ENCODE data around the gene C2orf68. TPM values are rescaled to one million over a fixed set of nuclear protein-coding genes. Genes with fewer than 3 reads are reported as not detected.

C2orf68 gene
- total RNA-seq, 1 experiment from 2014 or later = 69.6 TPM

DNA sequence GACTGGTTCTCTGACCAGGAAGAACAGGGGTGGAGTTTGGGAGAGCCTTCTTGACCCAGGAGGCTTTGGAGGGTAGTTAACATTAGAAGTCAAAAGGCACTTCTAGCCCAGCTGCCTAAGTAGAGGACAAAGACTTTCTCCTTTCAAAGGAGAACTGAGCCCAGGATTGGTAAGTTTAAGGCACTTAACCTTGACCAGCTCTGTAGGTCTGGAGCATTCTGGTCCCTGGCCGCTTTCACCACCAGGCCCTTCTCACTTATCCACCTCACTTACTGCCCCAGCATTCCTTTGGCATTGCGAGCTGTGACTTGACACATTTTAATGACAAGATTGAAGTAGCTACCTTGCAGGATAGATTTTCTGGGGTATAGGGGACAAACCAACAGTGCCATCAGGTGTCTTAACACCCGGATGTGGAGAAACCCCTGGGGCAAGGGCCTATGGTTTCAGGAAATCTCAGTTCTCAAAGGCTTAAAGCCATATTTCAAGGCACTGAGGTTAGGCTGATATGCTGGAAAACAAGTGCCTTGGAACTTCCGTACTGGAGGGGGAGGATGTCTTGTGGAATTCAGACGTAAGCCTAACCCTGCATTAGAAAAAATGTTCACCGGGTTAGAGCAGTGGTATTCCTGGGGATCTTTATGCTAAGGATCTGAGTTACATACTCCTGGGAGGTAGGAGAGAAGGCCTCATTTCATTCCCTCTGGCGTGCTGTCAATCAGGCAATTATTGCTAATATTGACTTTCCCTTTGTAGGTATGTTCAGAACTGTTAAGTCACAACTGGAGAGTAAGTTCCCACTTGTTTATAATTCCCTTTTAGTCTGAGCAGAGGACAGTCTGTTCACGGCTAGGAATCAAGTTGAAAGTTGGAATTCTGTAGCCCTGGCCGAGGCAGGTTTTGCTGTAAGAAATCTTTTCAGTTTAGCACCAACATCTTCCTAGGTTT is 4.3 kb downstream of the C2orf68 start (continued):
- TF ChIP-seq, protein P1, sequence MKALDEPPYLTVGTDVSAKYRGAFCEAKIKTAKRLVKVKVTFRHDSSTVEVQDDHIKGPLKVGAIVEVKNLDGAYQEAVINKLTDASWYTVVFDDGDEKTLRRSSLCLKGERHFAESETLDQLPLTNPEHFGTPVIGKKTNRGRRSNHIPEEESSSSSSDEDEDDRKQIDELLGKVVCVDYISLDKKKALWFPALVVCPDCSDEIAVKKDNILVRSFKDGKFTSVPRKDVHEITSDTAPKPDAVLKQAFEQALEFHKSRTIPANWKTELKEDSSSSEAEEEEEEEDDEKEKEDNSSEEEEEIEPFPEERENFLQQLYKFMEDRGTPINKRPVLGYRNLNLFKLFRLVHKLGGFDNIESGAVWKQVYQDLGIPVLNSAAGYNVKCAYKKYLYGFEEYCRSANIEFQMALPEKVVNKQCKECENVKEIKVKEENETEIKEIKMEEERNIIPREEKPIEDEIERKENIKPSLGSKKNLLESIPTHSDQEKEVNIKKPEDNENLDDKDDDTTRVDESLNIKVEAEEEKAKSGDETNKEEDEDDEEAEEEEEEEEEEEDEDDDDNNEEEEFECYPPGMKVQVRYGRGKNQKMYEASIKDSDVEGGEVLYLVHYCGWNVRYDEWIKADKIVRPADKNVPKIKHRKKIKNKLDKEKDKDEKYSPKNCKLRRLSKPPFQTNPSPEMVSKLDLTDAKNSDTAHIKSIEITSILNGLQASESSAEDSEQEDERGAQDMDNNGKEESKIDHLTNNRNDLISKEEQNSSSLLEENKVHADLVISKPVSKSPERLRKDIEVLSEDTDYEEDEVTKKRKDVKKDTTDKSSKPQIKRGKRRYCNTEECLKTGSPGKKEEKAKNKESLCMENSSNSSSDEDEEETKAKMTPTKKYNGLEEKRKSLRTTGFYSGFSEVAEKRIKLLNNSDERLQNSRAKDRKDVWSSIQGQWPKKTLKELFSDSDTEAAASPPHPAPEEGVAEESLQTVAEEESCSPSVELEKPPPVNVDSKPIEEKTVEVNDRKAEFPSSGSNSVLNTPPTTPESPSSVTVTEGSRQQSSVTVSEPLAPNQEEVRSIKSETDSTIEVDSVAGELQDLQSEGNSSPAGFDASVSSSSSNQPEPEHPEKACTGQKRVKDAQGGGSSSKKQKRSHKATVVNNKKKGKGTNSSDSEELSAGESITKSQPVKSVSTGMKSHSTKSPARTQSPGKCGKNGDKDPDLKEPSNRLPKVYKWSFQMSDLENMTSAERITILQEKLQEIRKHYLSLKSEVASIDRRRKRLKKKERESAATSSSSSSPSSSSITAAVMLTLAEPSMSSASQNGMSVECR (CRISPR knock-in tag; IDR thresholded peaks at IDR 0.05; ENCODE audit: borderline replicate concordance) = no peak
- TF ChIP-seq ZNF219 (CRISPR knock-in tag; IDR thresholded peaks at IDR 0.05; ENCODE audit: borderline replicate concordance) (no peak), NFYB (CRISPR knock-in tag; conservative IDR thresholded peaks at IDR 0.05; ENCODE audit: low read depth) (no peak), NR3C1 (CRISPR knock-in tag; conservative IDR thresholded peaks at IDR 0.05; ENCODE audit: low read depth) (no peak), NR1H2 (CRISPR knock-in tag; IDR thresholded peaks at IDR 0.05) (no peak)
- TF ChIP-seq, protein P2, sequence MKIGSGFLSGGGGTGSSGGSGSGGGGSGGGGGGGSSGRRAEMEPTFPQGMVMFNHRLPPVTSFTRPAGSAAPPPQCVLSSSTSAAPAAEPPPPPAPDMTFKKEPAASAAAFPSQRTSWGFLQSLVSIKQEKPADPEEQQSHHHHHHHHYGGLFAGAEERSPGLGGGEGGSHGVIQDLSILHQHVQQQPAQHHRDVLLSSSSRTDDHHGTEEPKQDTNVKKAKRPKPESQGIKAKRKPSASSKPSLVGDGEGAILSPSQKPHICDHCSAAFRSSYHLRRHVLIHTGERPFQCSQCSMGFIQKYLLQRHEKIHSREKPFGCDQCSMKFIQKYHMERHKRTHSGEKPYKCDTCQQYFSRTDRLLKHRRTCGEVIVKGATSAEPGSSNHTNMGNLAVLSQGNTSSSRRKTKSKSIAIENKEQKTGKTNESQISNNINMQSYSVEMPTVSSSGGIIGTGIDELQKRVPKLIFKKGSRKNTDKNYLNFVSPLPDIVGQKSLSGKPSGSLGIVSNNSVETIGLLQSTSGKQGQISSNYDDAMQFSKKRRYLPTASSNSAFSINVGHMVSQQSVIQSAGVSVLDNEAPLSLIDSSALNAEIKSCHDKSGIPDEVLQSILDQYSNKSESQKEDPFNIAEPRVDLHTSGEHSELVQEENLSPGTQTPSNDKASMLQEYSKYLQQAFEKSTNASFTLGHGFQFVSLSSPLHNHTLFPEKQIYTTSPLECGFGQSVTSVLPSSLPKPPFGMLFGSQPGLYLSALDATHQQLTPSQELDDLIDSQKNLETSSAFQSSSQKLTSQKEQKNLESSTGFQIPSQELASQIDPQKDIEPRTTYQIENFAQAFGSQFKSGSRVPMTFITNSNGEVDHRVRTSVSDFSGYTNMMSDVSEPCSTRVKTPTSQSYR (CRISPR knock-in tag; IDR thresholded peaks at IDR 0.05) = no peak
- TF ChIP-seq, protein P3, sequence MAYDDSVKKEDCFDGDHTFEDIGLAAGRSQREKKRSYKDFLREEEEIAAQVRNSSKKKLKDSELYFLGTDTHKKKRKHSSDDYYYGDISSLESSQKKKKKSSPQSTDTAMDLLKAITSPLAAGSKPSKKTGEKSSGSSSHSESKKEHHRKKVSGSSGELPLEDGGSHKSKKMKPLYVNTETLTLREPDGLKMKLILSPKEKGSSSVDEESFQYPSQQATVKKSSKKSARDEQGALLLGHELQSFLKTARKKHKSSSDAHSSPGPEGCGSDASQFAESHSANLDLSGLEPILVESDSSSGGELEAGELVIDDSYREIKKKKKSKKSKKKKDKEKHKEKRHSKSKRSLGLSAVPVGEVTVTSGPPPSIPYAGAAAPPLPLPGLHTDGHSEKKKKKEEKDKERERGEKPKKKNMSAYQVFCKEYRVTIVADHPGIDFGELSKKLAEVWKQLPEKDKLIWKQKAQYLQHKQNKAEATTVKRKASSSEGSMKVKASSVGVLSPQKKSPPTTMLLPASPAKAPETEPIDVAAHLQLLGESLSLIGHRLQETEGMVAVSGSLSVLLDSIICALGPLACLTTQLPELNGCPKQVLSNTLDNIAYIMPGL (CRISPR knock-in tag; IDR thresholded peaks at IDR 0.05) = no peak

DNA sequence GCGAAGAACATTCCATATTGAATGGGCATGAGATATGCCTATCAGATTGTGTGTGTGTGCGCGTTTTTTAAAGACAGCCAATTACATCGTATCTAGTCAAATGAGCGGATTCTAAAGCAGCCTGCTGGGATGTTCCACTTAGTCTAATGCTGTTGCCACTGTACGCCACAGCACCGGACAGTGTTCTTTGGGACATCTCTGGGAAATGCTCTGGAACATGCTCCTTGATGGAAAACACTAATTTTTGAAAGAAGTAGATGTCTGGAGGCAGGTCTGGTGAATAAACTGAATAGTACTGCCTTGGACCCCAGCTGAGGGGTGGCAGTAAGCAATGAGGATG is 5.8 kb downstream of the C2orf68 start:
- TF ChIP-seq JUN (CRISPR knock-in tag; IDR thresholded peaks at IDR 0.05) = no peak
- ATAC-seq (no peak), DNase-seq (ENCODE audit: low spot score) (no peak)
- ChIA-PET POLR2A (interaction anchor here (0.6 to 1.0 kb wide), 4 partner anchors 11 to 80 kb away, joined by 3 to 4 read pairs (median 4); no protein-coding TSS in a partner anchor), CTCF (no interaction called here)
- no peak overlapping the region for H3K4me3 Mint-ChIP-seq
- no peaks in the 10 kb centered on the region for H3K27me3 Mint-ChIP-seq (ENCODE audit: low read depth)
- H3K9me3 Mint-ChIP-seq = no peaks in the 10 kb centered on the region
- peaks cover 21% of the 10 kb centered on the region for H3K4me1 Mint-ChIP-seq
- H3K36me3 Mint-ChIP-seq = peaks cover 24% of the 10 kb centered on the region
- peak overlapping the region; percentile 73; the same call in 1 of the 2 replicates for H3K27ac Mint-ChIP-seq

DNA sequence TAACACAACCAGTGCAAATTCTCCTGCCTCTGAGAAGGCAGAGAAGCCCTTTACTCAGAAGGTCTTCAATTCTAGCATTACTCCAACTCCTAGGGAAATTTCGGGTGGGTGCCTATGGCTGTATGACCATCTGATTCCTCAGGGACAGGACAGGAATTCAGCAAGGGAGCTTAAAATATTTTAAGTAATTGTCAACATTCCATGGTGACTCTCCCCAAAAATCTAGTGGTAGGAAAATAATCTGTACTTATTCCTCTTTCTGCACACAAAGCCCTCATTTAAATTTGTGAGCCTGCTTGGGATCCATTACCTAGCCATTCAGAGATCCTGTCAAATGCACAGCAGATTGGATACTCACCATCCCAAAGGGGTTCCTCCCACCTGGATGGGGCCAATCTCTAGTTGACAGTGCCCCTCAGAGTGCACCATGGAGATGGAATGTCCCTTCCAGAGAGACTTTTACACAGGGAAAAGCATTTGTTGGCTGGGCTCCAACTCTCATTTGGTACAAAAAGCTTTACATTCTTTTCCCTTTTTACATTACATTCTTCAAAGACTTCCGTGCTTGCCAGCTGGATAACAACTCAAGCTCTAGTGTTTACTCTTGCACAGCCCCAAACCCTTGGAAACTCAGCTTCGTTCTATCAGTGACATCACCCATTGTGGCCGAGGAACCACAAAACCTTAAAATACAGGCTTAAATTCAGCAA is 6.3 kb downstream of the C2orf68 start:
- peaks cover 24% of the 10 kb centered on the region for H3K36me3 Mint-ChIP-seq
- ChIA-PET CTCF (interaction anchor here (0.9 kb wide), 1 partner anchor 32 kb away, joined by 3 read pairs; no protein-coding TSS in a partner anchor), POLR2A (interaction anchor here (0.6 to 1.6 kb wide), 4 partner anchors 10 to 79 kb away, joined by 3 to 4 read pairs (median 4); partner anchors contain the start of gene RNF181)
- DNase-seq (ENCODE audit: low spot score) = no peak
- H3K4me3 Mint-ChIP-seq = no peak overlapping the region
- H3K9me3 Mint-ChIP-seq = no peaks in the 10 kb centered on the region
- no peaks in the 10 kb centered on the region for H3K27me3 Mint-ChIP-seq (ENCODE audit: low read depth)
- H3K27ac Mint-ChIP-seq = peak overlapping the region; percentile 73
- ATAC-seq = no peak
- H3K4me1 Mint-ChIP-seq = peaks cover 21% of the 10 kb centered on the region
- TF ChIP-seq PRRX2 (CRISPR knock-in tag; IDR thresholded peaks at IDR 0.05) = no peak
- TF ChIP-seq, protein P4, sequence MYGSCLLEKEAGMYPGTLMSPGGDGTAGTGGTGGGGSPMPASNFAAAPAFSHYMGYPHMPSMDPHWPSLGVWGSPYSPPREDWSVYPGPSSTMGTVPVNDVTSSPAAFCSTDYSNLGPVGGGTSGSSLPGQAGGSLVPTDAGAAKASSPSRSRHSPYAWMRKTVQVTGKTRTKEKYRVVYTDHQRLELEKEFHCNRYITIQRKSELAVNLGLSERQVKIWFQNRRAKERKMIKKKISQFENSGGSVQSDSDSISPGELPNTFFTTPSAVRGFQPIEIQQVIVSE (CRISPR knock-in tag; IDR thresholded peaks at IDR 0.05; ENCODE audit: borderline replicate concordance) = no peak
- TF ChIP-seq, protein P5, sequence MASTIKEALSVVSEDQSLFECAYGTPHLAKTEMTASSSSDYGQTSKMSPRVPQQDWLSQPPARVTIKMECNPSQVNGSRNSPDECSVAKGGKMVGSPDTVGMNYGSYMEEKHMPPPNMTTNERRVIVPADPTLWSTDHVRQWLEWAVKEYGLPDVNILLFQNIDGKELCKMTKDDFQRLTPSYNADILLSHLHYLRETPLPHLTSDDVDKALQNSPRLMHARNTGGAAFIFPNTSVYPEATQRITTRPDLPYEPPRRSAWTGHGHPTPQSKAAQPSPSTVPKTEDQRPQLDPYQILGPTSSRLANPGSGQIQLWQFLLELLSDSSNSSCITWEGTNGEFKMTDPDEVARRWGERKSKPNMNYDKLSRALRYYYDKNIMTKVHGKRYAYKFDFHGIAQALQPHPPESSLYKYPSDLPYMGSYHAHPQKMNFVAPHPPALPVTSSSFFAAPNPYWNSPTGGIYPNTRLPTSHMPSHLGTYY (CRISPR knock-in tag; IDR thresholded peaks at IDR 0.05) = no peak
- TF ChIP-seq ZNF396 (CRISPR knock-in tag; IDR thresholded peaks at IDR 0.05; ENCODE audit: borderline replicate concordance) = no peak
- TF ChIP-seq, protein P6, sequence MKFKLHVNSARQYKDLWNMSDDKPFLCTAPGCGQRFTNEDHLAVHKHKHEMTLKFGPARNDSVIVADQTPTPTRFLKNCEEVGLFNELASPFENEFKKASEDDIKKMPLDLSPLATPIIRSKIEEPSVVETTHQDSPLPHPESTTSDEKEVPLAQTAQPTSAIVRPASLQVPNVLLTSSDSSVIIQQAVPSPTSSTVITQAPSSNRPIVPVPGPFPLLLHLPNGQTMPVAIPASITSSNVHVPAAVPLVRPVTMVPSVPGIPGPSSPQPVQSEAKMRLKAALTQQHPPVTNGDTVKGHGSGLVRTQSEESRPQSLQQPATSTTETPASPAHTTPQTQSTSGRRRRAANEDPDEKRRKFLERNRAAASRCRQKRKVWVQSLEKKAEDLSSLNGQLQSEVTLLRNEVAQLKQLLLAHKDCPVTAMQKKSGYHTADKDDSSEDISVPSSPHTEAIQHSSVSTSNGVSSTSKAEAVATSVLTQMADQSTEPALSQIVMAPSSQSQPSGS (CRISPR knock-in tag; IDR thresholded peaks at IDR 0.05; ENCODE audit: borderline replicate concordance, low read depth) = no peak
- TF ChIP-seq, protein P7, sequence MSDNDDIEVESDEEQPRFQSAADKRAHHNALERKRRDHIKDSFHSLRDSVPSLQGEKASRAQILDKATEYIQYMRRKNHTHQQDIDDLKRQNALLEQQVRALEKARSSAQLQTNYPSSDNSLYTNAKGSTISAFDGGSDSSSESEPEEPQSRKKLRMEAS (CRISPR knock-in tag; IDR thresholded peaks at IDR 0.05) = no peak
- no peak for TF ChIP-seq FOXP1 (CRISPR knock-in tag; IDR thresholded peaks at IDR 0.05; ENCODE audit: borderline replicate concordance)
- no peak for TF ChIP-seq JUN (CRISPR knock-in tag; IDR thresholded peaks at IDR 0.05)

Measured in WTC11 (cell line).